ENCODE results near the gene BANK1. TPM values are rescaled to one million over a fixed set of nuclear protein-coding genes. Genes with fewer than 3 reads are reported as not detected.

BANK1 gene
- total and polyA plus RNA-seq, 2 of the 8 experiments (the other 6 are each of a cell fraction or from before 2014, with no cell fraction given), result 0.59 to 0.93 TPM

- TF ChIP-seq SP1 (IDR thresholded peaks at IDR 0.05; ENCODE audit: low read depth, low read length) (no peak), RFX5 (IDR thresholded peaks at IDR 0.05; ENCODE audit: borderline replicate concordance, low read depth, low read length) (no peak)
These were observed 246.3 kb downstream of the BANK1 start (continued) for GRCh38 chr4:102036619-102037376.
